ENCODE data around the gene S1PR1.
"Not testable (repeated sequence)": the region's sequence is repeated elsewhere in the genome, so short reads cannot be mapped to it uniquely, and the experiment has no call there.

S1PR1 gene

DNA sequence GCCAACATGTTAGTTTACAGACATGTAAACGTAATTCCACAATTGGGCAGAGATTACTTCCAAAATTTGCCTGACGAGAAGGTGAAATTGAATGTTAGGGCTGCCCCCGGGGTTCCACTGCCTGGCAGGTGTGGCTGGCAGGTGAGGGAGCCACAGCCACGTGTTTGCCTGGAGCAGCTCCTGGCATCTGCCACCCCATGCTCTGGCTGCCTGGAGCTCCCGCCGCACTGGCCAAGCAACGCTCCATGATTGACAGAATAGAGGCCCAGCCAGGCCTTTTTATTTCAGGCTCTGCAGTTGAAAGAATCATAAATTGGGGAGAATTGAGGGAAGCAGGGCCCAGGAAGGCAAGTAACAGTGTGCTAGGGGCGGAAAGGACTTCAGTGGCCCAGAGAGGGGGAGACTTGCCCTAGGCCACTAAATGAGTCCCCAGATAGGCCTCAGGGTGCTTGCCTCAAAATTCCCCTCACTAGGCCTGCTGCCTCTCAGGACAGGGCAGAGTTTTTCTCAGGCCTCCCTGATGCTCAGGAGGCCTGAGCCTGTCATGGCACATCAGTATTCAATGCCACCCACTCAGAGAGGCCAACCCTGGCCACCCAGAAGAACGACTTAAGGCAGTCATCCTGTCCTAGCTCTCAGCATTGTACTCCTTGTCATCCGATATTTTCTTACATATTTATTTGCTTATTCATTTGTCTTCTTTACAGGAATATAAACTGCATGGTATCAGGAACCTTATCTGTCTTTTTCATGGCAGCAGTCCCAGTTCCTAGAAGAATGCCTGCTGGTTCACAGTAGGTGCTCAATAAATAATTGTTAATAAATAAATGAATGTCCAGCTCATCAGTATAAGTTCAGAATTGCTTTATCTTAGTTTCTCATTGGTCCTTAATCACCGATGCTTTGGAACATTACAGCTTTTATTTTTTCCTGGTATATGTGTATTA lies 16.6 kb upstream of the S1PR1 start:
- no peak for DNase-seq (ENCODE audit: low read depth in 1 of 2, low spot score in 1 of 2)

DNA sequence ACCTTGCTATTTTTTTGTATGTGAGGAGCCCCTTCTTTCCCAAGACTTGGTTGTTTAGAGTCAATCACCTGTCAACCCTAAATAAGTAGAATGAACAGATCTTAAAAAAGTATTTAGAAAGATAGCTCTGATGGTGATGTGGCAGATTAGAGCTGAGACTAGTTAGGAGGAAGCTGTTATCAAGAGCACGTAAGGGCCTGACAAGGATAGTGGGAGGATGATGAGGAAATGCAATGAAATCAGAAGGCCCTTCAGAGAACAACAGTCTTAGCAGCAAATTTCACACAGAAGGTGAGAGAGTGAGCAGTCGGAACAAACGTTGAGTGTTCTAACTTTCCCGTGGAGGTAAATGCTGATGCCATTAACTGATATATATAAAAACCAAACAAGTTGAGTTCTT lies 15.9 kb upstream of the S1PR1 start:
- no peak for DNase-seq (ENCODE audit: low read depth in 1 of 2, low spot score in 1 of 2)

DNA sequence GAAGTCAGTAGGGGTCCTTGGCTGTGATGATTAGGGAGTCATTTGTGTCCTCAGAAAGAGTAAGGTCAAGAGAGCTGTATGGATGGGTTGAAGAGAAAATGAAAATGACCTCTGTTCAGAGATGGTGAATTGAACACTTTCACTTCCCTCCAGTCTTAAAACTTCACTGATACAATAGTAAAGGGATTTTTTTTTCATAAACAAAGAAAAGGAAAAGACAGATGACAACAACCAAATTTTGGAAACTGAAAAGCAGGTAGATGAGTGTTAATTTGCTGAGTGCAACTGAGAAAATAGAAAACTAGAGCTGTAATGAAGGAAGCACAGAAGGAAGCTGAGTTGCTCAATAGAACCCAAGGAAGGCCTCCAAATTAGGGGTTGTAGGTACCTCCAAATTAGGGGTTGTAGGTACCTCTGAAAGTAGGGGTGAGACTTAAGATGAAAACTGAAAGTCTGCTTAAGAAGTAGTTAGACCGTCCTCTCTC lies 14.8 kb upstream of the S1PR1 start:
- no peak for DNase-seq (ENCODE audit: low read depth in 1 of 2, low spot score in 1 of 2)

DNA sequence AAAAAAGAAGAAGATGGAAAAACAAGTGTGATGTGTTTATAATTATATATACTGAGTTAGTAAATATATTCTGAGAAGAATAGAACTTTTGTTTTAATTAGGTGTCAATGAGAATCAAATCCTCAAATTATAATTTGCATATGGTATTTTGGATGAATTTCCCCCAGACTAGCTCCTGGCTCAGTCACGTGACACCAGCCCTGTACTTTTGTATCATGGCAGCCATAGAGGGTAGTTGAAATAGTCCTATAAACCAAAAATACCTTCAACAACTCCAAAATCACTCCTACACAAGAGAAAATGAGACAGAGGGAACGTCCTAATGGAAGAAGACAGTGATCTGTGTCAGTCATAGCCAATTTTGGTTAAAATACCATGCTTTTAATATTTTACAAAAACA lies 9.0 kb upstream of the S1PR1 start:
- no peak for DNase-seq (ENCODE audit: low read depth in 1 of 2, low spot score in 1 of 2)

- no peak for DNase-seq (ENCODE audit: low read depth in 1 of 2, low spot score in 1 of 2)
Observed at GRCh38 chr1:101228424-101229134, 8.2 kb upstream of the S1PR1 start.

DNA sequence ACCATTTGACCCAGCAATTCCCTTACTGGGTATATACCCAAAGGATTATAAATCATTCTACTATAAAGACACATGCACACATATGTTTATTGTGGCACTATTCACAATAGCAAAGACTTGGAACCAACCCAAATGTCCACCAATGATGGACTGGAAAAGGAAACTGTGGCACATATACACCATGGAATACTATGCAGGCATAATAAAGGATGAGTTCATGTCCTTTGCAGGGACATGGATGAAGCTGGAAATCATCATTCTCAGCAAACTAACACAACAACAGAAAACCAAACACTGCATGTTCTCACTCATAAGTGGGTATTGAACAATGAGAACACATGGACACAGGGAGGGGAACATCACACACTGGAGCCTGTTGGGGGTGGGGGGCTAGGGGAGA lies 4.6 kb upstream of the S1PR1 start:
- not testable (repeated sequence) for DNase-seq (ENCODE audit: low read depth in 1 of 2, low spot score in 1 of 2)

DNA sequence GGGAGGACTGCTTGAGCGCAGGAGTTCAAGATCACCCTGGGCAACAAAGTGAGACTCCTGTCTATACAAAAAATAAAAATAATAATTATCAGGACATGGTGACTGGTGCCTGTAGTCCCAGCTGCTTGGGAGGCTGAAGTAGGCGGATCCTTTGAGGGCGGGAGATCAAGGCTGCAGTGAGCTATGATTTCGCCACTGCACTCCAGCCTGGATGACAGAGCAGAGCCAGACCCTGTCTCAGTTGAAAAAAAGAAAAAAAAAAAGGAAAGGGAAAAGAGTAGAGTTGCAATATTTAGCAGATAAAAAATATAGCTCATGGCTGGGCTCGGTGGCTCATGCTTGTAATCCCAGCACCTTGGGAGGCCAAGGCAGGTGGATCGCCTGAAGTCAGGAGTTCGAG lies 3.3 kb upstream of the S1PR1 start:
- DNase-seq (ENCODE audit: low read depth in 1 of 2, low spot score in 1 of 2) = no peak

DNA sequence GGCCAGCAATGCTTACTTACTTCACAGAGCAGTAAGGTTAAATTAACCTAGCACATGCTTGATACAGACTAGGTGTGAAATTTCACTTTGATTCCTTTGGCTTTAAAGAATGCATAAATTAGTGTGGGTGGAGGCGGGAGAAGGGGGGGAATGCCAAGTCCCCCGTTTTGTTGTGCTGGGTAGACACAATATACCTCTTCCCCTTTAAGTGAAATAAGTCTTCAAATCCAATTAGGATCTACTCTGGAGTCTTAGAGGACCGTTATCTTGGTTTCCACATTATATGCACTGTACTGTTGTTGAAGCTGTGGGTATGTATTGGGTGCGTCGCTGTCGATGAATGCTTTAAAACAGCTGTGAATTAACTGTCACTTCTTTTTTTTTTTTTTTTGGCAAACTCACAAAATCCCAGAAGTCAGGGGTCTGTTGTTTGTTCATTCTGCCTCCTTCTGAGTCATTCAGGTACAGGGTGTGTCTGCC lies 1.6 kb upstream of the S1PR1 start:
- DNase-seq (ENCODE audit: low read depth in 1 of 2, low spot score in 1 of 2) = no peak

GRCh38 chr1:101235696-101236515 lies 913 bp upstream of the S1PR1 start:
- DNase-seq (ENCODE audit: low read depth in 1 of 2, low spot score in 1 of 2) = peak; percentile 35 to 51

DNA sequence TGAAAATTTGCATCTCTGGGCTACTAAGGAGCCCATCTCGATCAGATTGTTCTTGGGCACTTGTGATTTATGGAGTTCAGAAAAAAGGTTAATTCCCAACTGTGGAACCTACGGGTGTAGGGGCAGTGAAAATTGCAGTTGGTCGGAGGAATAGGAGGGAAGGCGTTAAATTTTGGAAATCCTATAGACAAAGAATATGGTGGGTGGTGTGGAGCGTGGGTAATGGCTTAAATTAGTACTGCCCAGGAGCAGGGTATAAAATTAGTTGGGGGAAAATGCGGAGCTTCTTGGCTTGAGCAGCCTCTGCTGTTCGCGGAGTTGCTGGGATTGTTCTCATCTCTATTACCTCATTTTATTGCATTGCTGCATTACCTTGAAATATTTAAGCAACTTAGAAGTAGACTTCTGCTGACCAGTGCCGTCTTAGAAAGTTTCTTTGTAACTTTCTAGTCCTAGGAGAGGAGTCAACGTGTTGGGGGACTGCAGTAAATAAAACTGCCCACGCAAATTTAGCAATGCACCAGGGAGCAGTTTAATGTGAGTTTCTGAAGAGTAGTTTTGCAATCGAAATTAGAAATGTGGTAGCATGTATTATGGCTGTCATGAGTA lies 514 bp downstream of the S1PR1 start:
- no peak for DNase-seq (ENCODE audit: low read depth in 1 of 2, low spot score in 1 of 2)

DNA sequence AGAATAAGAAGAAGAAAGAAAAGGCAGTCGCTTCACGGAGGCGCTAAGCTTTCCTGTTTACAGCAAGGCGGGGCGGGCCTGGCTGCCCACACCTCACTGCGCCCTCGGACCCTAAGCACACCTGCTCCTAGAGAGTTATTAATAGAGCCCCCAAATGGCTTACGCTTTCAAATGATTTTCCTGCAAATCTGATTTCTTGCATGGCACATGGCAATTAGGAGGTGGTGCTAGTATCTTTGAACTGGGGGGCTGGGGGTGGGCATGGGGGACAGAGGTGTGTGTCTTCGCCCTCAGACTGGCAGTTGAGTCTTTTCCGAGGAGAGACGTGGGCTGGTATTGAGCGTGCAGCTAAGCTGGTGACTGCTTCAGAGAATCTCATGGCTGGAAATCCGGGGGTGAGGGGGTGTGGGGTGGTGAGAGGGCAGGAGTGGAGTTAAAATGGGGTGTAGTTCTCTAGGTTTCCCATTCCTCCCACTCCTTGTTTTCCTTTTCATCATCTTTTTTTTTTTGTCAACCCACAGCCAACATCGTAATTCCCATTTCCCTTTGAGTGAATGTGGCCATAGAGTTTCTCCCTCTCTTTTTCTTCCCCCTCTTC lies 1.3 kb downstream of the S1PR1 start:
- peak; percentile 26 to 52 for DNase-seq (ENCODE audit: low read depth in 1 of 2, low spot score in 1 of 2)

DNA sequence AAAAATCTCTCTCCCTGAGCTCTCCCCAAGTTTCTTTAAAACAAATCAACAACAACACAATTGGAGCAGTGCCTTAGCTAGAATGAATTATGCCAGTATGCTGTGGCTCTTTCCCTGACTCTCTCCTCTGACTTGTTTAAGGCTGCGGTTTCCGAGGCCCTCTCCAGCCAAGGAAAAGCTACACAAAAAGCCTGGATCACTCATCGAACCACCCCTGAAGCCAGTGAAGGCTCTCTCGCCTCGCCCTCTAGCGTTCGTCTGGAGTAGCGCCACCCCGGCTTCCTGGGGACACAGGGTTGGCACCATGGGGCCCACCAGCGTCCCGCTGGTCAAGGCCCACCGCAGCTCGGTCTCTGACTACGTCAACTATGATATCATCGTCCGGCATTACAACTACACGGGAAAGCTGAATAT lies 1.9 kb downstream of the S1PR1 start:
- peak; percentile 64 to 76 for DNase-seq (ENCODE audit: low read depth in 1 of 2, low spot score in 1 of 2)

GRCh38 chr1:101239095-101240040 lies 2.5 kb downstream of the S1PR1 start:
- DNase-seq (ENCODE audit: low read depth in 1 of 2, low spot score in 1 of 2) = peak in 1 of 2 donors; percentile 30

GRCh38 chr1:101240041-101240430 lies 3.2 kb downstream of the S1PR1 start:
- no peak for DNase-seq (ENCODE audit: low read depth in 1 of 2, low spot score in 1 of 2)

- DNase-seq (ENCODE audit: low read depth in 1 of 2, low spot score in 1 of 2) = no peak
Observed at GRCh38 chr1:101241485-101242225, 4.8 kb downstream of the S1PR1 start.

DNA sequence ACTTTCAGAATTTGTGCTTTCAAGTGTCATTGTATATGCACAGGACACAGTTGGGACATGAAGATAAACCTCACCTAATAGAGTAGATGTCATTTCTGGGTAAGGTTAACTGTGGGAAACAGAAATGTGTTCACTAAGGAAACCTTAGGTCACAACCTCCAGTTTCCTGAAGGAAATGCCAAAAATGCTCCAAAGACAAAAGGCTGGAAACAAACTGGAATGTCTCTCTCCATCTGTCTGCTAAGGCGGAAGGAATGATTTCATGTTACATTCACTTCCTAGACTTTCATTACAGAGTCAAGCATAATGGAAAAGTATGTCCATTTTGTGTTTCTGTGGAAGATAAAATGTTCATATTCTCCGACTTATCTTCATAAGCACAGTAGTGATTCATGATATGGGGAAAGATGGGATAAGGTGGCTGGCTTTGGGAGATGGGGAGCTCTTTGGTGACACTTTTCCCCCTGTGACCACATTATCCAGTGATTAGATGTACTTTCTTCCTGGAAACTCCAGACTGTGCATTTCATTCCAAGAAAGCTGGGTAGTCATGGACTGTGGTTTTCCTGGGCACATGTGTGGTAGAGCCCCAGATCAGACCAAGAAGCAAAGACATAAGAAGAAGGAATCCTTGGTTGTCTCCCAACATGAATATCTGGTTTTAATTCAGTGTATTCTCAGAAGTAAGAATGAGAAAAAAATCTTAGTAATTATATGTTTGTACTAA lies 5.7 kb downstream of the S1PR1 start:
- no peak for DNase-seq (ENCODE audit: low read depth in 1 of 2, low spot score in 1 of 2)

DNA sequence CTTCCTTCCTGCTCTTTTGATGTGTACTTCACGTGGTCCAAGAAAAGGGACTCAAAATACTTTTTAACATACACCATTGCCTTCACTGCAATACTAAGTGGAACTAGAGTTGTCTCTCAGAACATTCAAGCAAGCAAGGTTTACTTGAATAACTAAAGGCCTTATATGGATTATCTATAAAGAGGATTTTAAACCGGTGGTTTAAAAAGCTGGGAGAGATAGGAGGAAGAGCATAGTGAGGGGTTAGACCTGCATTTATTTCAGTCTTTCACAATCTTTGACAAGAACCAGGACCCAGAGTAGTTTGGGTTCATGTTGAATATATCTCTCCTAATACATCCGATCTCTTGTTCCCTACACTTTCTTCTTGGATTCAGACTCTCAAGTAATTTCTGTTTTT lies 6.9 kb downstream of the S1PR1 start:
- DNase-seq (ENCODE audit: low read depth in 1 of 2, low spot score in 1 of 2) = no peak

GRCh38 chr1:101244842-101245241 lies 8.0 kb downstream of the S1PR1 start:
- DNase-seq (ENCODE audit: low read depth in 1 of 2, low spot score in 1 of 2) = no peak
